Measurements from ENCODE around the gene KLF11. TPM values are rescaled to one million over a fixed set of nuclear protein-coding genes. Genes with fewer than 3 reads are reported as not detected.
A peak's percentile ranks its signal among the peaks of the same experiment; 100 is the strongest.

The KLF11 gene
- total RNA-seq, 1 experiment from 2014 or later = 10.9 TPM

- no peaks in the 10 kb centered on the region for H3K79me2 ChIP-seq (ENCODE audit: low read depth)
- no TSS peak for BruUV-seq (replicated peaks)
- intact Hi-C loops (cut with micrococcal nuclease; ENCODE audit: unreplicated experiment) = no loop called here
- H4K20me1 ChIP-seq (ENCODE audit: insufficient read depth) = no peaks in the 10 kb centered on the region
- TF ChIP-seq CTCF (conservative IDR thresholded peaks at IDR 0.05) (no peak), EZH2 (IDR thresholded peaks at IDR 0.05; ENCODE audit: low read depth) (no peak)
- ChIA-PET CTCF (interaction anchor here (1.0 to 1.1 kb wide), 2 partner anchors 29 to 37 kb away, joined by 3 read pairs; no protein-coding TSS in a partner anchor), POLR2A (ENCODE audit: unreplicated experiment) (no interaction called here)
- H3K4me2 ChIP-seq = no peak overlapping the region
- 0 out of 2 replicates have a peak, but pooled peaks cover 4% of the 10 kb centered on the region for H3F3A ChIP-seq (ENCODE audit: insufficient read depth, low read depth)
- no peaks in the 10 kb centered on the region for H3K36me3 ChIP-seq (ENCODE audit: low read depth)
- no peak overlapping the region for H3K27ac ChIP-seq
- H2AFZ ChIP-seq = no peak overlapping the region
- DNase-seq = no peak
- no peaks in the 10 kb centered on the region for H3K9me3 ChIP-seq (ENCODE audit: insufficient read depth, low read depth)
- H3K9me2 ChIP-seq (ENCODE audit: insufficient read depth) = no peaks in the 10 kb centered on the region
- no peaks in the 10 kb centered on the region for H3K27me3 ChIP-seq (ENCODE audit: insufficient read depth, low read depth)
- no peaks in the 10 kb centered on the region for H3K4me1 ChIP-seq (replicated peaks; ENCODE audit: insufficient read depth)
- H3K4me3 ChIP-seq = no peak overlapping the region
These were observed 7.7 kb upstream of the KLF11 start for GRCh38 chr2:10035633-10036032.

GRCh38 chr2:10036095-10036884, 7.1 kb upstream of the KLF11 start:
- Histone ChIP-seq H3K27me3 (ENCODE audit: insufficient read depth, low read depth) (no peaks in the 10 kb centered on the region), H3F3A (ENCODE audit: insufficient read depth, low read depth) (0 out of 2 replicates have a peak, but pooled peaks cover 4% of the 10 kb centered on the region), H3K4me1 (replicated peaks; ENCODE audit: insufficient read depth) (no peaks in the 10 kb centered on the region), H3K9me2 (ENCODE audit: insufficient read depth) (no peaks in the 10 kb centered on the region), H3K9me3 (ENCODE audit: insufficient read depth, low read depth) (no peaks in the 10 kb centered on the region), H3K4me2 (no peak overlapping the region), H4K20me1 (ENCODE audit: insufficient read depth) (no peaks in the 10 kb centered on the region), H3K27ac (no peak overlapping the region), H3K36me3 (ENCODE audit: low read depth) (no peaks in the 10 kb centered on the region), H3K4me3 (no peak overlapping the region), H3K79me2 (ENCODE audit: low read depth) (no peaks in the 10 kb centered on the region), H2AFZ (no peak overlapping the region)
- intact Hi-C loops (cut with micrococcal nuclease; ENCODE audit: unreplicated experiment) = no loop called here
- BruUV-seq (replicated peaks) = no TSS peak
- ChIA-PET POLR2A (ENCODE audit: unreplicated experiment) (interaction anchor here (0.6 kb wide), 1 partner anchor 103 kb away, joined by 6 read pairs; no protein-coding TSS in a partner anchor), CTCF (interaction anchor here (1.0 to 1.1 kb wide), 2 partner anchors 29 to 36 kb away, joined by 3 read pairs; no protein-coding TSS in a partner anchor)
- peak in 1 of 2 experiments; percentile 40 for DNase-seq
- TF ChIP-seq CTCF (conservative IDR thresholded peaks at IDR 0.05) = peak; percentile 58
- no peak for TF ChIP-seq EZH2 (IDR thresholded peaks at IDR 0.05; ENCODE audit: low read depth)

DNA sequence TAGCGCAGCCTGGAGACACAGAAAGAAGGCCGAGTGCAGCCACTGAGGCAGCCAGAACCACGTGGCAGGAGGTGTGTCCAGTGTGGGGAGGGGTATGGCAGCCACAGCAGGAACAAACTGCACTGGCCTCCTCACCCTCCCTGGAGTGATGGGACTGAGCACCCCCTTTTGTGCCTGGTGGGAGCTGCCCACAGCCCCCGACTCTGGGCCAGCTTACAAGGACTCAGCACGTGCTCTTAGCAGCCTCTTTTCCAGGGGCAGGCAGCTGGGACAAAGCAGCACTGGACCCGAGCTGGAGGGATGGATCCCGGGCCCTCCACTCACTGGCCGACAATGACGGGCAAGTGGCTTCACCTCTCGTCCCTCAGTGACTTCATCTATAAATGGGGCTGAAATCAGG, 5.2 kb upstream of the KLF11 start:
- peaks cover 4% of the 10 kb centered on the region; the same call in 1 of the 2 replicates for H3F3A ChIP-seq (ENCODE audit: insufficient read depth, low read depth)
- H3K27ac ChIP-seq = no peak overlapping the region
- no peak for DNase-seq
- TF ChIP-seq CTCF (conservative IDR thresholded peaks at IDR 0.05) (no peak), EZH2 (IDR thresholded peaks at IDR 0.05; ENCODE audit: low read depth) (no peak)
- ChIA-PET POLR2A (ENCODE audit: unreplicated experiment) (no interaction called here), CTCF (no interaction called here)
- no peak overlapping the region for H3K4me2 ChIP-seq
- H3K4me1 ChIP-seq (replicated peaks; ENCODE audit: insufficient read depth) = no peaks in the 10 kb centered on the region
- no peaks in the 10 kb centered on the region for H3K36me3 ChIP-seq (ENCODE audit: low read depth)
- H3K27me3 ChIP-seq (ENCODE audit: insufficient read depth, low read depth) = no peaks in the 10 kb centered on the region
- H2AFZ ChIP-seq = no peak overlapping the region
- no peaks in the 10 kb centered on the region for H3K9me2 ChIP-seq (ENCODE audit: insufficient read depth)
- no peaks in the 10 kb centered on the region for H4K20me1 ChIP-seq (ENCODE audit: insufficient read depth)
- intact Hi-C loops (cut with micrococcal nuclease; ENCODE audit: unreplicated experiment) = no loop called here
- H3K4me3 ChIP-seq = no peak overlapping the region
- BruUV-seq (replicated peaks) = no TSS peak
- H3K9me3 ChIP-seq (ENCODE audit: insufficient read depth, low read depth) = no peaks in the 10 kb centered on the region
- H3K79me2 ChIP-seq (ENCODE audit: low read depth) = no peaks in the 10 kb centered on the region

Measured in PC-9 (cell line).